BE2C (cell line): ENCODE measurements around the gene EXOC6B.

ENCODE experiments used
- DNase-seq: peaks from one replicate; pipeline ENCODE4 v3.0.0-alpha.2; 2020
- H3K27me3 ChIP-seq: fragments of 250-450 bp; sonication (Bioruptor Pico); 2 replicates; pipeline ENCODE4 v1.5.1; 2020; ENCODE audit warnings: mild to moderate bottlenecking
- H3K36me3 ChIP-seq: fragments of 250-450 bp; sonication (Bioruptor Pico); 2 replicates; pipeline ENCODE4 v1.5.1; 2020; ENCODE audit warnings: mild to moderate bottlenecking
- H3K4me1 ChIP-seq: fragments of 250-450 bp; sonication (Bioruptor Pico); 2 replicates; pipeline ENCODE4 v1.5.1; 2020
- H3K4me3 ChIP-seq: 2 replicates; pipeline ENCODE4 v1.5.1; 2011; ENCODE audit warnings: low read depth, low read length
- H3K9me3 ChIP-seq: fragments of 250-450 bp; sonication (Bioruptor Pico); 2 replicates; pipeline ENCODE4 v1.5.1; 2020
- TF ChIP-seq, protein P1 (sequence below): IDR thresholded peaks from 2 replicates; pipeline ENCODE4 v1.5.1; 2012; ENCODE audit warnings: mild to moderate bottlenecking, low read depth, low read length

The EXOC6B gene

GRCh38 chr2:72762276-72762675 is 63.6 kb downstream of the EXOC6B start:
- Histone ChIP-seq H3K9me3 (no peaks in the 10 kb centered on the region), H3K4me1 (no peaks in the 10 kb centered on the region), H3K4me3 (no peak overlapping the region), H3K27me3 (no peaks in the 10 kb centered on the region), H3K36me3 (no peaks in the 10 kb centered on the region)
- DNase-seq, result no peak
- TF ChIP-seq, protein P1, sequence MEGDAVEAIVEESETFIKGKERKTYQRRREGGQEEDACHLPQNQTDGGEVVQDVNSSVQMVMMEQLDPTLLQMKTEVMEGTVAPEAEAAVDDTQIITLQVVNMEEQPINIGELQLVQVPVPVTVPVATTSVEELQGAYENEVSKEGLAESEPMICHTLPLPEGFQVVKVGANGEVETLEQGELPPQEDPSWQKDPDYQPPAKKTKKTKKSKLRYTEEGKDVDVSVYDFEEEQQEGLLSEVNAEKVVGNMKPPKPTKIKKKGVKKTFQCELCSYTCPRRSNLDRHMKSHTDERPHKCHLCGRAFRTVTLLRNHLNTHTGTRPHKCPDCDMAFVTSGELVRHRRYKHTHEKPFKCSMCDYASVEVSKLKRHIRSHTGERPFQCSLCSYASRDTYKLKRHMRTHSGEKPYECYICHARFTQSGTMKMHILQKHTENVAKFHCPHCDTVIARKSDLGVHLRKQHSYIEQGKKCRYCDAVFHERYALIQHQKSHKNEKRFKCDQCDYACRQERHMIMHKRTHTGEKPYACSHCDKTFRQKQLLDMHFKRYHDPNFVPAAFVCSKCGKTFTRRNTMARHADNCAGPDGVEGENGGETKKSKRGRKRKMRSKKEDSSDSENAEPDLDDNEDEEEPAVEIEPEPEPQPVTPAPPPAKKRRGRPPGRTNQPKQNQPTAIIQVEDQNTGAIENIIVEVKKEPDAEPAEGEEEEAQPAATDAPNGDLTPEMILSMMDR, result no peak

GRCh38 chr2:72759755-72760154 is 66.1 kb downstream of the EXOC6B start:
- Histone ChIP-seq H3K4me1 (no peaks in the 10 kb centered on the region), H3K4me3 (no peak overlapping the region), H3K9me3 (no peaks in the 10 kb centered on the region), H3K36me3 (no peaks in the 10 kb centered on the region), H3K27me3 (no peaks in the 10 kb centered on the region)
- no peak for DNase-seq
- TF ChIP-seq, protein P1, result no peak

DNA sequence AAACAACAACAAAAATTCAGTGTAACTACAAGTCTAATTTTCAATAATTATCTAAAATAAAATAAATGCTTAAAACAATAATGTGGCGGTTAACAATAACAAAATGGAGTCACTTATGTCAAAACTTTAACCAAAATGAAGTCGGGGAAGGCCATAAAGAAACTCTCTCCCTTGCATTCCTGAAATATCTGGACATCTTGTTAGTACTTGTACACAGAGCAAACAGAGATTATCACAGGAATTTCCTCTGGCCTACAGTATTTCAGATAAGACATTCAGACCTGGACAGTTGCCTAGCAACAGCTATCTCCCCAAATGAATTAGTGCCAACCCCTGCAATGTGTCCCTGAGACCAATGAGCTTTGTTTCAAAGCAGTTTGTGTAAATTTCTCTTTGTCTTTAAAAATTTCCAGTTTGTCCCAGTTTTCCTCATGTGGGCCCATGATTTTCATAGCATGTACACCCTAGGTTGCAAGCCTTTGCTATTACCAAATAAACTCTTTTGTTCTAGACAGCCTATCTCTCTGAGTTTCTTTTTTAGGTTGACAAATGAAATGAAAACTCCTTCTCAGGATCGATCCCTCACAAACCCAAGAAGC is 68.6 kb downstream of the EXOC6B start:
- no peak for DNase-seq
- H3K4me3 ChIP-seq, result no peak overlapping the region
- H3K27me3 ChIP-seq, result no peaks in the 10 kb centered on the region
- no peaks in the 10 kb centered on the region for H3K4me1 ChIP-seq
- TF ChIP-seq, protein P1, result no peak
- no peaks in the 10 kb centered on the region for H3K9me3 ChIP-seq
- H3K36me3 ChIP-seq, result no peaks in the 10 kb centered on the region

DNA sequence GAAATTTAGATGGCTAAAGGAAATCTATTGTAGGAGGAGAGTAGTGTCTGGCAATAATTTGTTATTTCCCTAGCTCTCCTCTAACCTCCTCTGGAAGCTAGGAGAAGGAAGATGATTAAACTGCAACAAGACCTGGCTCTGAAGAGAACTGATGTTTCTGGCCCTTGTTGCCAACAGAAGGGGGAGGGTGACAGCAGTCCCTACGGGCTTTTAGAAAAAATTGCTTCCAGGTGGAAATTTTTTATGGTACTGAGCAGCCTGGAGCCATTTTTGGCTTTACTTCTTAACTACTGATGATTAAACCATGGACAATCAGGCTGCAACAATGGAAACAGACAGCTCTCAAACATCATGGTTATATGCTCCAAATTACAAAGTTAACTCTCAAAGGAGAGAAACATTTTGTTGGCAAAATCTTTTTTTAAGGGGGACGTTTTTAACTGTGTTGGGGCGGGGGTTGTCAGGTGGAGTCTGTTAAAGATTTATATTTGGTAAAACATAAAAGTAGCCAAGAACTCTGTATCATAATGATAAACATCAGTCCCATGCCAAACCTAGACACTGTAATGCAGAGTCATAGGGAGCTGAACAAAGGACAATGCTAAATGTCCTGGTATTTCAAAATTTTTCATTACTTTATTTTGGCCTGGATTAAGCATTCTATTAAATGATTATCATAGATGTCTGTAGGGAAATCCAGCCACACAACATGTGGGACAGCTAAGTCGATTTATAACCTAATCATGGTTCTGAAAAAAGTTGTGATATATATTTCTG is 70.0 kb downstream of the EXOC6B start:
- no peak for DNase-seq
- Histone ChIP-seq H3K36me3 (no peaks in the 10 kb centered on the region), H3K27me3 (no peaks in the 10 kb centered on the region), H3K4me1 (no peaks in the 10 kb centered on the region), H3K4me3 (no peak overlapping the region), H3K9me3 (no peaks in the 10 kb centered on the region)
- TF ChIP-seq, protein P1, result no peak

DNA sequence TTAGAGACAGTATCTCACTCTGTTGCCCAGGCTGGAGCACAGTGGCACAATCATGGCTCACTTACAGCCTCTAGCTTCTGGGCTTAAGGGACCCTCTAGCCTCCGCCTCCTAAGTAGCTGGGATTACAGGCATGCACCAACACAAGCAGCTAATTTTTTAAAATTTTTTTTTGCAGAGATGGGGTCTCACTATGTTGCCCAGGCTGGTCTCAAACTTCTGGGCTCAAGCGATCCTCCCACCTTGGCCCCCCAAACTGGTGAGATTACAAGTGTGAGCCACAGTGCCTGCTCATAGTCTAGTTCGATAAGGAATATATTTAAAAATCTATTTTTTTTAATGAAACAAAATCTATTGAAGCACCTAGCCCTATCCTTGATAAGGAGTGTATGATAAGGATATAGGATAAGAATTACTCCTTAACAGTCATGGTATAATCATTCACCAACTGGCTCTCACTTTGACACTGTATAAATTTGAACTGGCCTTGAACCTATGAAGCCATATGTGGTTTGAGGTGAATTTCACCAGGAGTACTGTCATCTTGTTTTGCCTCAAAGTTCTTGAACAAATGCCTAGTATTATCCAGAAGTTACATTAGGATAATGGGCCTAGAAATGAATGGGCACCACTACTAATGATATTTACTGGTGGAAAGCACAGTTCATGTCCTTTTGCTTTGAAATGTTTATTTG is 71.1 kb downstream of the EXOC6B start:
- DNase-seq, result no peak
- no peaks in the 10 kb centered on the region for H3K27me3 ChIP-seq
- no peak overlapping the region for H3K4me3 ChIP-seq
- no peaks in the 10 kb centered on the region for H3K9me3 ChIP-seq
- H3K36me3 ChIP-seq, result no peaks in the 10 kb centered on the region
- TF ChIP-seq, protein P1, result no peak
- no peaks in the 10 kb centered on the region for H3K4me1 ChIP-seq
